ENCODE data around the gene GLUD2. TPM values are rescaled to one million over a fixed set of nuclear protein-coding genes. Genes with fewer than 3 reads are reported as not detected.

The GLUD2 gene
- total RNA-seq, 1 experiment from 2014 or later, result 0.63 TPM

- H3K4me3 Mint-ChIP-seq (ENCODE audit: unreplicated experiment), result no peak overlapping the region
- TF ChIP-seq CTCF (IDR thresholded peaks at IDR 0.05; ENCODE audit: unreplicated experiment), result no peak
- ChIA-PET CTCF (interaction anchor here (0.7 kb wide), 1 partner anchor 336 kb away, joined by 3 read pairs; no protein-coding TSS in a partner anchor), POLR2A (no interaction called here)
- no peak overlapping the region for H3K27ac Mint-ChIP-seq (ENCODE audit: low read depth, unreplicated experiment)
- no peak for DNase-seq (ENCODE audit: unreplicated experiment)
- no peaks in the 10 kb centered on the region for H3K27me3 Mint-ChIP-seq (ENCODE audit: insufficient read depth, unreplicated experiment)
- intact Hi-C loops (cut with micrococcal nuclease), result no loop called here
- no peaks in the 10 kb centered on the region for H3K36me3 Mint-ChIP-seq (ENCODE audit: insufficient read depth, unreplicated experiment)
- no peaks in the 10 kb centered on the region for H3K4me1 Mint-ChIP-seq (ENCODE audit: insufficient read depth, unreplicated experiment)
- no TSS peak for BruUV-seq (replicated peaks)
- peaks cover 16% of the 10 kb centered on the region for H3K9me3 Mint-ChIP-seq (ENCODE audit: unreplicated experiment)
Observed at GRCh38 chrX:121009764-121010163, 37.6 kb upstream of the GLUD2 start.

- ChIA-PET CTCF (no interaction called here), POLR2A (no interaction called here)
- Mint-ChIP-seq H3K4me1 (ENCODE audit: insufficient read depth, unreplicated experiment) (no peaks in the 10 kb centered on the region), H3K9me3 (ENCODE audit: unreplicated experiment) (peaks cover 16% of the 10 kb centered on the region), H3K4me3 (ENCODE audit: unreplicated experiment) (no peak overlapping the region), H3K27ac (ENCODE audit: low read depth, unreplicated experiment) (no peak overlapping the region), H3K36me3 (ENCODE audit: insufficient read depth, unreplicated experiment) (no peaks in the 10 kb centered on the region), H3K27me3 (ENCODE audit: insufficient read depth, unreplicated experiment) (no peaks in the 10 kb centered on the region)
- intact Hi-C loops (cut with micrococcal nuclease), result no loop called here
- no peak for DNase-seq (ENCODE audit: unreplicated experiment)
- no peak for TF ChIP-seq CTCF (IDR thresholded peaks at IDR 0.05; ENCODE audit: unreplicated experiment)
- no TSS peak for BruUV-seq (replicated peaks)
Observed at GRCh38 chrX:121010218-121010617, 37.2 kb upstream of the GLUD2 start.

GRCh38 chrX:121011254-121011653 lies 36.2 kb upstream of the GLUD2 start:
- CTCF ChIA-PET, result no interaction called here
- BruUV-seq (replicated peaks), result no TSS peak
- H3K9me3 Mint-ChIP-seq (ENCODE audit: unreplicated experiment), result peaks cover 10% of the 10 kb centered on the region
- no peaks in the 10 kb centered on the region for H3K27me3 Mint-ChIP-seq (ENCODE audit: insufficient read depth, unreplicated experiment)
- H3K4me3 Mint-ChIP-seq (ENCODE audit: unreplicated experiment), result no peak overlapping the region
- H3K4me1 Mint-ChIP-seq (ENCODE audit: insufficient read depth, unreplicated experiment), result no peaks in the 10 kb centered on the region
- no peak for TF ChIP-seq CTCF (IDR thresholded peaks at IDR 0.05; ENCODE audit: unreplicated experiment)
- no peak overlapping the region for H3K27ac Mint-ChIP-seq (ENCODE audit: low read depth, unreplicated experiment)
- no peaks in the 10 kb centered on the region for H3K36me3 Mint-ChIP-seq (ENCODE audit: insufficient read depth, unreplicated experiment)
- POLR2A ChIA-PET, result no interaction called here
- intact Hi-C loops (cut with micrococcal nuclease), result no loop called here
- DNase-seq (ENCODE audit: unreplicated experiment), result no peak

GRCh38 chrX:121013897-121014455 lies 33.4 kb upstream of the GLUD2 start:
- H3K9me3 Mint-ChIP-seq (ENCODE audit: unreplicated experiment), result peaks cover 8% of the 10 kb centered on the region
- H3K27me3 Mint-ChIP-seq (ENCODE audit: insufficient read depth, unreplicated experiment), result no peaks in the 10 kb centered on the region

More at GRCh38 chrX:121013897-121014455, 33.4 kb upstream of the GLUD2 start:
- Mint-ChIP-seq H3K36me3 (ENCODE audit: insufficient read depth, unreplicated experiment) (no peaks in the 10 kb centered on the region), H3K4me3 (ENCODE audit: unreplicated experiment) (no peak overlapping the region), H3K4me1 (ENCODE audit: insufficient read depth, unreplicated experiment) (no peaks in the 10 kb centered on the region), H3K27ac (ENCODE audit: low read depth, unreplicated experiment) (no peak overlapping the region)
- ChIA-PET CTCF (no interaction called here), POLR2A (interaction anchor here (1.1 kb wide), 1 partner anchor 14 kb away, joined by 3 read pairs; no protein-coding TSS in a partner anchor)
- no peak for TF ChIP-seq CTCF (IDR thresholded peaks at IDR 0.05; ENCODE audit: unreplicated experiment)
- BruUV-seq (replicated peaks), result no TSS peak
- DNase-seq (ENCODE audit: unreplicated experiment), result no peak
- intact Hi-C loops (cut with micrococcal nuclease), result no loop called here

Data from MCF 10A (cell line).